ENCODE measurements around the gene GPC6.

Gene GPC6

DNA sequence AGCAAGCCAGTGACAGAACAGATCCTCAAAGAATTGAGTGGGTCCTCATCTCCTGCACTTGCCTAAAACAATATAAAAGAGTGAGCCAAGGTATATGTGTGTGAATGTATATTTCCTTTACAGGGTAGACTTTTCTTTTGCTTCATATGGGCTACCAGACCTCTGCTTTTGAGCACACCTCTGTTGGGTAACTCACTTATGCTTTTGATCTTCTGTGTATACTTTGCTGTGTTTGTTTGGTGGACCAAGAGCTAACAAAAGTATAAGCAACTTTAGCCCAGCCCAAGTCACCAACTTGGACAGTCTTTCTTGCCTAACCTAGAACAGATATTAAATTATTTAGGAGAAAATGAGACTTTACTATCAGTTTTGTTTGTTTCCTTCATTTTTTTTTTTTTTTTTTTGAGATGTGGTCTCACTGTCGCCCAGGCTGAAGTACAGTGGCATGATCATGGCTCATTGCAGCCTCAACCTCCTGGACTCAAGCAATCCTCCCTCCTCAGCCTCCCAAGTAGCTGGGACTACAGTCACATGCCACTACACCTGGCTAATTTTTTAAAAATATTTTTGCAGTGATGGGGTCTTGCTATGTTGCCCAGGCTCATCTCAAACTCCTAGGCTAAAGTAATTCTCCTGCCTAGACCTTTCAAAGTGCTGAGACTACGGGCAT lies 739.8 kb downstream of the GPC6 start:
- no peak overlapping the region for H3K4me3 ChIP-seq (replicated peaks; ENCODE audit: low read depth, low read length)
- DNase-seq (ENCODE audit: extremely low read depth, low read depth), result no peak
- TF ChIP-seq, protein P1, sequence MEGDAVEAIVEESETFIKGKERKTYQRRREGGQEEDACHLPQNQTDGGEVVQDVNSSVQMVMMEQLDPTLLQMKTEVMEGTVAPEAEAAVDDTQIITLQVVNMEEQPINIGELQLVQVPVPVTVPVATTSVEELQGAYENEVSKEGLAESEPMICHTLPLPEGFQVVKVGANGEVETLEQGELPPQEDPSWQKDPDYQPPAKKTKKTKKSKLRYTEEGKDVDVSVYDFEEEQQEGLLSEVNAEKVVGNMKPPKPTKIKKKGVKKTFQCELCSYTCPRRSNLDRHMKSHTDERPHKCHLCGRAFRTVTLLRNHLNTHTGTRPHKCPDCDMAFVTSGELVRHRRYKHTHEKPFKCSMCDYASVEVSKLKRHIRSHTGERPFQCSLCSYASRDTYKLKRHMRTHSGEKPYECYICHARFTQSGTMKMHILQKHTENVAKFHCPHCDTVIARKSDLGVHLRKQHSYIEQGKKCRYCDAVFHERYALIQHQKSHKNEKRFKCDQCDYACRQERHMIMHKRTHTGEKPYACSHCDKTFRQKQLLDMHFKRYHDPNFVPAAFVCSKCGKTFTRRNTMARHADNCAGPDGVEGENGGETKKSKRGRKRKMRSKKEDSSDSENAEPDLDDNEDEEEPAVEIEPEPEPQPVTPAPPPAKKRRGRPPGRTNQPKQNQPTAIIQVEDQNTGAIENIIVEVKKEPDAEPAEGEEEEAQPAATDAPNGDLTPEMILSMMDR (IDR thresholded peaks at IDR 0.05; ENCODE audit: low read depth, low read length, missing control alignments), result no peak

DNA sequence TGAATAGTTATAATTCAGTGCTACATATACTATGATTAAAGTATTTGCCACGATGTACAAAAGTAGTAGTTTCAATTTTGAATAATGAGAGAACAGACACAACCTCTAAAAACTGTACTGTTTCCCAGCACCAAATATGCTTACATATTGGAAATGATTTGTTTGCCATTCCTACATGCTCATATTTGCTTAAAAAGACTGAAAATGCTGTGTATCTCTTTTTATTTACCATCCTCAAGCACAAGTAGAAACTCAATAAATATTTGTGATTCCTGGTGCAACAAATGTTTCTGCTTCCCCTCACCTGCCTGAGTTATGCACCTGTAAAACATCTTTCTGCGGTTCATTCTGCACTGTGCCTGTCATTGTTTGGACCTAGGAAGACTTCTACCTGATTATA lies 740.7 kb downstream of the GPC6 start:
- DNase-seq (ENCODE audit: extremely low read depth, low read depth), result no peak
- TF ChIP-seq, protein P1 (IDR thresholded peaks at IDR 0.05; ENCODE audit: low read depth, low read length, missing control alignments), result no peak

DNA sequence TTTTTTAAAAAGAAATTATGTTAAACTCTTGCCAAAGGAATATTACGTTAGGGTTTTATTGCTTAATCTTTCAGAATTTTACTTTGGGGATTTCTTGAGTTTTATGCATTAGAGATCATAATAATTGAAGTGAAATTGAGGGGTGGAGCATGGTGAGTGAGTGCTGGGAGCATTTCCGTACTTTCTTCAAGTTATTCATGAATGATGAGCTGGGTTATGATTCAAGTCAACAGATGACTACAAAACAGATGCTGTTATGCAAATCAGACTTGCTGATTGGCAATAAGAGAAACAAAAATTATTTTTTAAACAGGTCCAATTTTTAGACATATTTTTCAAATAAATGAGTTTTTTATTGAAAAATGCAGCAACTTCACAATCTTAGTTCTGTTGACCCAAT lies 748.6 kb downstream of the GPC6 start:
- no peak overlapping the region for H3K4me3 ChIP-seq (replicated peaks; ENCODE audit: low read depth, low read length)
- TF ChIP-seq, protein P1 (IDR thresholded peaks at IDR 0.05; ENCODE audit: low read depth, low read length, missing control alignments), result no peak
- no peak for DNase-seq (ENCODE audit: extremely low read depth, low read depth)

More for the DNA sequence above, 740.7 kb downstream of the GPC6 start:
- no peak overlapping the region for H3K4me3 ChIP-seq (replicated peaks; ENCODE audit: low read depth, low read length)

- no peak overlapping the region for H3K4me3 ChIP-seq (replicated peaks; ENCODE audit: low read depth, low read length)
- DNase-seq (ENCODE audit: extremely low read depth, low read depth), result no peak
- TF ChIP-seq, protein P1 (IDR thresholded peaks at IDR 0.05; ENCODE audit: low read depth, low read length, missing control alignments), result no peak
Observed at GRCh38 chr13:93976528-93976927, 749.9 kb downstream of the GPC6 start.

GRCh38 chr13:93977986-93978385 lies 751.4 kb downstream of the GPC6 start:
- DNase-seq (ENCODE audit: extremely low read depth, low read depth), result no peak
- H3K4me3 ChIP-seq (replicated peaks; ENCODE audit: low read depth, low read length), result no peak overlapping the region
- TF ChIP-seq, protein P1 (IDR thresholded peaks at IDR 0.05; ENCODE audit: low read depth, low read length, missing control alignments), result no peak

DNA sequence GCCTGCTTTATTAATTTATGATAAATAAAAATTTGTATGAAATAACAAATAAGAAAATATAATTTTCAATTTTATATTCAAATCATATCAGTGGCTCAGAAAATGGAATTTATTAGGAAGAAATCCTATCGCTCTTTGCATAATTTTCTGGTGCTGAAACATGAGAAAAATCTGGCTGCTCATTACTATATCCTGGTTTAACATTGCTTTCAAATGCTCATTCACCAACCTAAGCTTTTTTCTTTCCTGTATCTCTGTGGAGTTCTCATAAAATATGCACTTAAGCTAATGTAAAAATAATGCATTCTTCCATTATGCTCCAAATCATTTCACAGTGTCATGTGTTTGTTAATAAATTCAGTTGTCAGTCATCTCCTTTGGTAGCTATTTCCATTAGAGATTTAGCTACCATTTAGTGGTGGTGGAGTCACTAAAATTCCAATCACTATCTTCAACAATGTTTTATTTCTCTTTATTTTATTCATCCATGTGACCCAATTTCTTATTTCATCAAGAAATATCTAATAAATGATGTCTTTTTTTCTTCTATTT lies 754.9 kb downstream of the GPC6 start:
- TF ChIP-seq, protein P1 (IDR thresholded peaks at IDR 0.05; ENCODE audit: low read depth, low read length, missing control alignments), result no peak
- no peak overlapping the region for H3K4me3 ChIP-seq (replicated peaks; ENCODE audit: low read depth, low read length)

More for the DNA sequence above, 754.9 kb downstream of the GPC6 start:
- no peak for DNase-seq (ENCODE audit: extremely low read depth, low read depth)
